Measurements from ENCODE around the gene ATP6AP1. TPM values are rescaled to one million over a fixed set of nuclear protein-coding genes. Genes with fewer than 3 reads are reported as not detected.

Gene ATP6AP1
- total and polyA plus RNA-seq, 2 of the 13 experiments (the other 11 are each of a cell fraction or from before 2014, with no cell fraction given): 56.7 to 110 TPM

DNA sequence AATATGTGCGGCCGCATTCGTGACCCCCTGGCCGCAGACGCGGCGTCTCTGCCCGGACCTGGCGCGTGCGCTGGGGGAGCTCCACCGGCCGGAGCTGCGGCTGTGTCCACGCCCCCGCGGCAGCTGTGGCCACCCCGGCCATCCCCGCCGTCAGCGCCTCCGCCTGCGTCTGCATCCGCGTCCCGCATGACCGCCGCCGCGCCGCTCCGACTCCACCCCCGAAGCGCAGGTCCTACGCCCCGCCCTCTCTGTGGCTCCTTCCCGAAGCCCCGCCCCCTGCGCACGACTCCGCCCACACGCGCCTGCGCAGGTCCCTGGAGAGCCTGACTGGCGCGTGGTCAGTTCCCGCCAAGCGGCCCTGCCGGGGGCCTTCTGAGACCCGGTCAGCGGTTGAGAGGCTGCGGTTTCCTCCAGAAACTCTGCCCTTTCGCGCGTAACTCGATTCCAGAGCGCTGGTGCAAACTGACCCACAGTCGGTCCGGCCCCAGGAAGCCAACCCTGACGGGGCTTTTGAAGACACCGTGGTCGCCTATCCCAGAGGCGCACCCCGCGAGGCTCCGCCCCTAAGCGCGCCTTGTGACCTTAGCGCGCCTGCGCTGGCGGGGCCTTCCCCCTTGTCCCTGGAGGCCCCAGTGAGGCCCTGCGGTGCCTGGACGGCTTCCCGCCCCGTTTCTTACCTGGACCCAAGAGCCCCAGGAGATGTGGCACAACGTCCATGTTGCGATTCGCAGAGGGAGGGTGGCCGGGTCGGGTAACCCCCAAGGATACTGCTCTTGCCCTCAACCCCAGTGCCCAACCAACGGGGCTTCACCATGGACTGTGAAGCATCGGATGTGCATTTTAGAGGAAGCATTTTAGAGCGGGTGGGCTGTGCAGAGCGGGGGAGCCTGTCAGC lies 50.5 kb downstream of the ATP6AP1 start, which contains the start of gene LAGE3 (continued):
- TF ChIP-seq ATF7-NPFF (CRISPR knock-in tag; IDR thresholded peaks at IDR 0.05; ENCODE audit: low read depth): peak; percentile 76; the same call in 1 of the 2 replicates
- TF ChIP-seq SP1 (IDR thresholded peaks at IDR 0.05): no peak
- TF ChIP-seq SP1 (CRISPR knock-in tag; IDR thresholded peaks at IDR 0.05): peak; percentile 96
- TF ChIP-seq, protein P1, sequence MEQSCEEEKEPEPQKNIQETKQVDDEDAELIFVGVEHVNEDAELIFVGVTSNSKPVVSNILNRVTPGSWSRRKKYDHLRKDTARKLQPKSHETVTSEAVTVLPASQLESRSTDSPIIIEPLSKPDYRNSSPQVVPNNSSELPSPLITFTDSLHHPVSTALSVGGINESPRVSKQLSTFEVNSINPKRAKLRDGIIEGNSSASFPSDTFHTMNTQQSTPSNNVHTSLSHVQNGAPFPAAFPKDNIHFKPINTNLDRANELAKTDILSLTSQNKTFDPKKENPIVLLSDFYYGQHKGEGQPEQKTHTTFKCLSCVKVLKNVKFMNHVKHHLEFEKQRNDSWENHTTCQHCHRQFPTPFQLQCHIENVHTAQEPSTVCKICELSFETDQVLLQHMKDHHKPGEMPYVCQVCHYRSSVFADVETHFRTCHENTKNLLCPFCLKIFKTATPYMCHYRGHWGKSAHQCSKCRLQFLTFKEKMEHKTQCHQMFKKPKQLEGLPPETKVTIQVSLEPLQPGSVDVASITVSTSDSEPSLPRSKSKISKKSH (CRISPR knock-in tag; IDR thresholded peaks at IDR 0.05; ENCODE audit: borderline replicate concordance): peak; percentile 23; the same call in 1 of the 2 replicates
- peak; percentile 85; the same call in 1 of the 2 replicates for TF ChIP-seq KDM5B (CRISPR knock-in tag; IDR thresholded peaks at IDR 0.05; ENCODE audit: borderline replicate concordance)
- 0 out of 2 replicates have a peak, but pooled peaks have one; percentile 14 for TF ChIP-seq HDAC1 (CRISPR knock-in tag; IDR thresholded peaks at IDR 0.05)
- 0 out of 2 replicates have a peak, but pooled peaks have one; percentile 14 for TF ChIP-seq REL (CRISPR knock-in tag; conservative IDR thresholded peaks at IDR 0.05)
- TF ChIP-seq, protein P2, sequence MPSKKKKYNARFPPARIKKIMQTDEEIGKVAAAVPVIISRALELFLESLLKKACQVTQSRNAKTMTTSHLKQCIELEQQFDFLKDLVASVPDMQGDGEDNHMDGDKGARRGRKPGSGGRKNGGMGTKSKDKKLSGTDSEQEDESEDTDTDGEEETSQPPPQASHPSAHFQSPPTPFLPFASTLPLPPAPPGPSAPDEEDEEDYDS (CRISPR knock-in tag; IDR thresholded peaks at IDR 0.05): peak; percentile 47; the same call in 1 of the 2 replicates
- TF ChIP-seq MXI1 (IDR thresholded peaks at IDR 0.05; ENCODE audit: borderline replicate concordance, low read depth, low read length): peak; percentile 70; the same call in 1 of the 3 replicates
- TF ChIP-seq ZFY (CRISPR knock-in tag; IDR thresholded peaks at IDR 0.05): peak; percentile 57
- peak; percentile 50; the same call in 1 of the 2 replicates for TF ChIP-seq KDM2A (CRISPR knock-in tag; IDR thresholded peaks at IDR 0.05; ENCODE audit: borderline replicate concordance, low read depth)
- TF ChIP-seq, protein P3, sequence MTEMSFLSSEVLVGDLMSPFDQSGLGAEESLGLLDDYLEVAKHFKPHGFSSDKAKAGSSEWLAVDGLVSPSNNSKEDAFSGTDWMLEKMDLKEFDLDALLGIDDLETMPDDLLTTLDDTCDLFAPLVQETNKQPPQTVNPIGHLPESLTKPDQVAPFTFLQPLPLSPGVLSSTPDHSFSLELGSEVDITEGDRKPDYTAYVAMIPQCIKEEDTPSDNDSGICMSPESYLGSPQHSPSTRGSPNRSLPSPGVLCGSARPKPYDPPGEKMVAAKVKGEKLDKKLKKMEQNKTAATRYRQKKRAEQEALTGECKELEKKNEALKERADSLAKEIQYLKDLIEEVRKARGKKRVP (CRISPR knock-in tag; IDR thresholded peaks at IDR 0.05): no peak
- TF ChIP-seq ZNF138 (CRISPR knock-in tag; IDR thresholded peaks at IDR 0.05; ENCODE audit: low read depth): no peak; the same call in 1 of the 2 replicates
- no peak for TF ChIP-seq XBP1 (CRISPR knock-in tag; IDR thresholded peaks at IDR 0.05)
- TF ChIP-seq, protein P4, sequence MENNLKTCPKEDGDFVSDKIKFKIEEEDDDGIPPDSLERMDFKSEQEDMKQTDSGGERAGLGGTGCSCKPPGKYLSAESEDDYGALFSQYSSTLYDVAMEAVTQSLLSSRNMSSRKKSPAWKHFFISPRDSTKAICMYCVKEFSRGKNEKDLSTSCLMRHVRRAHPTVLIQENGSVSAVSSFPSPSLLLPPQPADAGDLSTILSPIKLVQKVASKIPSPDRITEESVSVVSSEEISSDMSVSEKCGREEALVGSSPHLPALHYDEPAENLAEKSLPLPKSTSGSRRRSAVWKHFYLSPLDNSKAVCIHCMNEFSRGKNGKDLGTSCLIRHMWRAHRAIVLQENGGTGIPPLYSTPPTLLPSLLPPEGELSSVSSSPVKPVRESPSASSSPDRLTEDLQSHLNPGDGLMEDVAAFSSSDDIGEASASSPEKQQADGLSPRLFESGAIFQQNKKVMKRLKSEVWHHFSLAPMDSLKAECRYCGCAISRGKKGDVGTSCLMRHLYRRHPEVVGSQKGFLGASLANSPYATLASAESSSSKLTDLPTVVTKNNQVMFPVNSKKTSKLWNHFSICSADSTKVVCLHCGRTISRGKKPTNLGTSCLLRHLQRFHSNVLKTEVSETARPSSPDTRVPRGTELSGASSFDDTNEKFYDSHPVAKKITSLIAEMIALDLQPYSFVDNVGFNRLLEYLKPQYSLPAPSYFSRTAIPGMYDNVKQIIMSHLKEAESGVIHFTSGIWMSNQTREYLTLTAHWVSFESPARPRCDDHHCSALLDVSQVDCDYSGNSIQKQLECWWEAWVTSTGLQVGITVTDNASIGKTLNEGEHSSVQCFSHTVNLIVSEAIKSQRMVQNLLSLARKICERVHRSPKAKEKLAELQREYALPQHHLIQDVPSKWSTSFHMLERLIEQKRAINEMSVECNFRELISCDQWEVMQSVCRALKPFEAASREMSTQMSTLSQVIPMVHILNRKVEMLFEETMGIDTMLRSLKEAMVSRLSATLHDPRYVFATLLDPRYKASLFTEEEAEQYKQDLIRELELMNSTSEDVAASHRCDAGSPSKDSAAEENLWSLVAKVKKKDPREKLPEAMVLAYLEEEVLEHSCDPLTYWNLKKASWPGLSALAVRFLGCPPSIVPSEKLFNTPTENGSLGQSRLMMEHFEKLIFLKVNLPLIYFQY (CRISPR knock-in tag; IDR thresholded peaks at IDR 0.05; ENCODE audit: borderline replicate concordance): 0 out of 2 replicates have a peak, but pooled peaks have one; percentile 50
- TF ChIP-seq HNRNPLL (IDR thresholded peaks at IDR 0.05; ENCODE audit: low read depth, low read length, poor library complexity, severe bottlenecking): peak; percentile 59
- TF ChIP-seq ELF1 (CRISPR knock-in tag; IDR thresholded peaks at IDR 0.05): no peak
- 0 out of 2 replicates have a peak, but pooled peaks have one; percentile 26 for TF ChIP-seq NR2C2 (CRISPR knock-in tag; IDR thresholded peaks at IDR 0.05; ENCODE audit: borderline replicate concordance)
- TF ChIP-seq, protein P5, sequence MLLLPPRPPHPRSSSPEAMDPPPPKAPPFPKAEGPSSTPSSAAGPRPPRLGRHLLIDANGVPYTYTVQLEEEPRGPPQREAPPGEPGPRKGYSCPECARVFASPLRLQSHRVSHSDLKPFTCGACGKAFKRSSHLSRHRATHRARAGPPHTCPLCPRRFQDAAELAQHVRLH (CRISPR knock-in tag; IDR thresholded peaks at IDR 0.05; ENCODE audit: borderline replicate concordance, low read depth): peak; percentile 53; the same call in 1 of the 2 replicates
- TF ChIP-seq ARNT2 (CRISPR knock-in tag; IDR thresholded peaks at IDR 0.05; ENCODE audit: low read depth): peak; percentile 75; the same call in 1 of the 2 replicates
